Esophagus muscularis mucosa (tissue), 4 donors: ENCODE data around the gene PTPRD.

Experiments used
- EP300 ChIP-seq: sonication (generic); formaldehyde crosslinking; IDR thresholded peaks from one replicate; pipeline ENCODE4 v1.6.1; 2017; ENCODE audit warnings: antibody characterized with exemption
- POLR2A ChIP-seq: fragments of 450-650 bp; IDR thresholded peaks from one replicate; pipeline ENCODE4 v1.6.1; 2017; ENCODE audit warnings: antibody characterized with exemption, moderate library complexity, mild to moderate bottlenecking, low read depth
- POLR2AphosphoS5 ChIP-seq, 2 donors: sonication (generic); formaldehyde crosslinking; IDR thresholded peaks; one replicate each; pipeline ENCODE4 v1.6.1; 2017; ENCODE audit warnings: antibody characterized with exemption in 2 of 2
- TF ChIP-seq, protein P1 (sequence below), 3 experiments: fragments of 200-600 bp in 2 of 3; fragments of 450-650 bp in 1 of 3; sonication (generic) in 2 of 3; IDR thresholded peaks; one replicate each; pipeline ENCODE4 v1.5.1; 2017 to 2019; ENCODE audit warnings: antibody characterized with exemption in 3 of 3, mild to moderate bottlenecking in 2 of 3, moderate library complexity in 1 of 3

DNA sequence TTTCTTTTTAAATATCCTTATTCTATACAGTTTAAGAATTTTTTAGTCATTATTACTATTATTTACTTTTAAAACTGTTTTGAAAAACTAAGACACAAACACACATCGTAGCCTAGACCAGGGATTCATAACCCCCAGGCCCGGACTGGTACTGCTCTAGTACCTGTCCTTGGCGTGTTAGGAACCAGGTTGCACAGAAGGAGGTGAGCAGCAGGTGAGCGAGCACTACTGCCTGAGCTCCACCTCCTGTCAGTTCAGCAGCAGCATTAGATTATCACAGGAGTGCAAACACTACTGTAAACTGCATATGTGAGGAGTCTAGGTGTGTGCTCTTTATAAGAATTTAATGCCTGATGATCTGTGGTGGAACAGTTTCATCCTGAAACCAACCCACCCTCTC lies 357.0 kb downstream of the PTPRD start:
- TF ChIP-seq POLR2A (no peak), POLR2AphosphoS5 (IDR thresholded peaks at IDR 0.05) (no peak), EP300 (no peak)
- TF ChIP-seq, protein P1, sequence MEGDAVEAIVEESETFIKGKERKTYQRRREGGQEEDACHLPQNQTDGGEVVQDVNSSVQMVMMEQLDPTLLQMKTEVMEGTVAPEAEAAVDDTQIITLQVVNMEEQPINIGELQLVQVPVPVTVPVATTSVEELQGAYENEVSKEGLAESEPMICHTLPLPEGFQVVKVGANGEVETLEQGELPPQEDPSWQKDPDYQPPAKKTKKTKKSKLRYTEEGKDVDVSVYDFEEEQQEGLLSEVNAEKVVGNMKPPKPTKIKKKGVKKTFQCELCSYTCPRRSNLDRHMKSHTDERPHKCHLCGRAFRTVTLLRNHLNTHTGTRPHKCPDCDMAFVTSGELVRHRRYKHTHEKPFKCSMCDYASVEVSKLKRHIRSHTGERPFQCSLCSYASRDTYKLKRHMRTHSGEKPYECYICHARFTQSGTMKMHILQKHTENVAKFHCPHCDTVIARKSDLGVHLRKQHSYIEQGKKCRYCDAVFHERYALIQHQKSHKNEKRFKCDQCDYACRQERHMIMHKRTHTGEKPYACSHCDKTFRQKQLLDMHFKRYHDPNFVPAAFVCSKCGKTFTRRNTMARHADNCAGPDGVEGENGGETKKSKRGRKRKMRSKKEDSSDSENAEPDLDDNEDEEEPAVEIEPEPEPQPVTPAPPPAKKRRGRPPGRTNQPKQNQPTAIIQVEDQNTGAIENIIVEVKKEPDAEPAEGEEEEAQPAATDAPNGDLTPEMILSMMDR (IDR thresholded peaks at IDR 0.05): no peak
